Fibroblast of upper back skin (primary cell): ENCODE results near the gene PAX6.
"Not testable (repeated sequence)": the region's sequence is repeated elsewhere in the genome, so short reads cannot be mapped to it uniquely, and the experiment has no call there.

ENCODE experiments used
- DNase-seq: peaks from one replicate; pipeline ENCODE4 v3.0.0-alpha.2; 2013

Gene PAX6

GRCh38 chr11:31763296-31763695, 47.8 kb downstream of the PAX6 start:
- DNase-seq: no peak

DNA sequence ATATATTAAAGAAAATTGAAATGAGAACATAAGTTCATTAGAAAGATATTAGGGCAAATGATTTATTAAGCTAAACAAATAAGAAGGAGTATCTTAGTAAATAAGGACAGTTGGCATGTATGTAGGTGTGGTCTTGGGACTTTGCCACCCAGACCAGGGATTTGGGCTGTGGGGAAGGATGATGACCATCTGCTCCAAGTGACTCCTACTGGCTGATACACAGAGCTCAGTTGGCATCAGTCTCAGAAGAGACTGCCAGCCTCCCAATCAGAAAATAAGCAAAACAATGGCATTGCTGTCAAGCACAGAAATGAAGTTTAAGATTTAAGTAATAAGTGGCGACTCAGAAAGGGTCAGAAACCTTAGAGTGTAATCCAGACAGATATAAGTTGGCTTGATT, 49.5 kb downstream of the PAX6 start:
- DNase-seq: no peak

DNA sequence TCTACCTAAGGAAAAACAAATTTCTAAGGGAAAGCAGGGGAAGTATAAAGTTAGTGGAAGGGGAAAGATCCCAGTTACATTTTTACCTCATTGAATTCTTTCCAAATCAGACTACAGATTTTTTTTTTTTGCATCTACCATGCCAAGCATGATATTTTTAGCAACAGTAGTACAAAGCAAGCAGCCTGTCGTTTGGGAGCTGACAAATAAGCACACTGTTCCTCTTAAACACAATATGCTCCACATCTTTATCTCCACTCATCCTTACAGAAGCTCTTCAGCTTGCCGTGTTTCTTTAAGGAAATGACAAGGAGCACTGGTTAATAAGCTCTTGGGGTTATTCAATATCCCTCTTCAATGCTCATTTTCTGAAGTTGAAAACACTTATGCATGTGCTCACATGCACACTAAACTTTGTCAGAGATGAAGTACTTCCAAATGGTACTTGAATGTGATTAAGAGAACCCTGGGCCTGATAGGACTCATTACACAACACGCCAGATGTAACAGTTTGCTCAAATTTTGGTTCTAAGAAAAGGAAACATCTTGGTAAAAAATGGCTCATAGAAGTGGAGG, 53.8 kb downstream of the PAX6 start:
- DNase-seq: no peak

DNA sequence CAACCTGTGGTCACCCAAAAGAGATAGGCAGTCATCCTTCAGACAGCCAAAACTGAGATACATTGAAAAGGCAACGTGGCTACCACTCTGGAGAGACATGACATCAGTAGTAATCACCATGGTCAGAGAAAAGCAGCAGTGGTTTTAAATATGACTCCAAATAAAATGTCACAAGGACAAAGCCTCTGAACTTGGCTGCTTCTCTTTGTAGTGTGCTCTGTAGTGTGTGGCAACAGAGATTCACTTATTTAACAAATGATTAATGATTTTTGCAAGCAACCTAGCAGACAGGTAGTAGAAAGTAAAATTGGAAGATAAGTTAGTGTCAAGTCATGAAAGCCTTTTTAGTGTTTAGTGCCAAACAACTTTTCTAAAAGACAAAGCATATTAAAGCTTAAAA, 63.5 kb downstream of the PAX6 start:
- DNase-seq: no peak

GRCh38 chr11:31740731-31741368, 70.3 kb downstream of the PAX6 start:
- DNase-seq: not testable (repeated sequence)

- DNase-seq: no peak
Measured at GRCh38 chr11:31740131-31740530, 71.0 kb downstream of the PAX6 start.
